ENCODE data around the gene CLTC.

CLTC gene

GRCh38 chr17:59626756-59627155 lies 7.1 kb downstream of the CLTC start:
- Mint-ChIP-seq H3K4me1 (peaks cover 61% of the 10 kb centered on the region), H3K27me3 (no peaks in the 10 kb centered on the region), H3K4me3 (no peak overlapping the region), H3K9me3 (no peaks in the 10 kb centered on the region), H3K27ac (no peak overlapping the region), H3K36me3 (peaks cover 7% of the 10 kb centered on the region)
- no peak for ATAC-seq

DNA sequence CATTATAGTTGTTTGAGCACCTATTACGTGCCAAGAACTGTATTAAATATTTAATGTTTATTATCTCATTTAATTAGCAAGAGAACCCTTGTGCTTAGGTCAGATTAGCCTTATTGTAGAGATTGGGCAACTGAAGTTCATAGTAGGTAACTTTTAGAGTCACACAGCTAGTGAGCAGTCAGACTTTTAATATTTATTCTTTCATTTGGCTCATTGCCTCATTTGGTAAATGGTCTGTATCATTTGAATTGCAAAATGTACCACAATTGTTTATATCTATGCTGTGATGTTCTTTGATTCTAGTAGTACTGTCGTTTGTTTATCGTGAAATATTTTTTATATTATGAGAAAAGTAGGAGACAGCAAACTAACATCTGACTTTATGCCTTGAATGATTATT lies 7.6 kb downstream of the CLTC start:
- Mint-ChIP-seq H3K4me1 (peaks cover 56% of the 10 kb centered on the region), H3K4me3 (no peak overlapping the region), H3K9me3 (no peaks in the 10 kb centered on the region), H3K36me3 (peaks cover 7% of the 10 kb centered on the region), H3K27me3 (no peaks in the 10 kb centered on the region), H3K27ac (peak overlapping the region; percentile 13)
- ATAC-seq: no peak

DNA sequence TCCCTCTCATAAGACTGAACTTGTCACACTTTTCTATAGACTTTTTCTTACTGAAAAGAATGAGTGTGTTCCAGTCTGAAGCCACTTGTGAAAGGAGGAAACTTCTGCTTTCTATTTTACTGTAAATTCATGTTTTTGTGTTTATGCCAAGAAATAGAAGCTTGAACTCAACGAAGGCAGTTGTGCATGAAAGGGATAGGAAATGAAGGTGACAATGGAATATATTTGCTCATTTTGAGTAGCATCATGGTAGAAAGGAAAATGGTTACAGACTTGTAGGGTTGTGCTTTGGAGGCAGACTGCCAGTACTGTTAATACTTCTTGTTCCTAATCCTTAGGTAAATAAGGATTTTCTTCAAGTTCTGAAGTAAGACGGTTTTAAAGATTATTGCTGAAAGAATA lies 8.1 kb downstream of the CLTC start:
- H3K27ac Mint-ChIP-seq: peak overlapping the region; percentile 13
- peaks cover 56% of the 10 kb centered on the region for H3K4me1 Mint-ChIP-seq
- H3K9me3 Mint-ChIP-seq: no peaks in the 10 kb centered on the region
- H3K4me3 Mint-ChIP-seq: peak overlapping the region; percentile 10
- peaks cover 7% of the 10 kb centered on the region for H3K36me3 Mint-ChIP-seq
- peak; percentile 76 for ATAC-seq
- H3K27me3 Mint-ChIP-seq: no peaks in the 10 kb centered on the region

GRCh38 chr17:59629174-59629573 lies 9.5 kb downstream of the CLTC start:
- no peak for ATAC-seq
- Mint-ChIP-seq H3K36me3 (peaks cover 7% of the 10 kb centered on the region), H3K27ac (peak overlapping the region; percentile 13), H3K9me3 (no peaks in the 10 kb centered on the region), H3K27me3 (no peaks in the 10 kb centered on the region), H3K4me1 (peaks cover 57% of the 10 kb centered on the region), H3K4me3 (no peak overlapping the region)

DNA sequence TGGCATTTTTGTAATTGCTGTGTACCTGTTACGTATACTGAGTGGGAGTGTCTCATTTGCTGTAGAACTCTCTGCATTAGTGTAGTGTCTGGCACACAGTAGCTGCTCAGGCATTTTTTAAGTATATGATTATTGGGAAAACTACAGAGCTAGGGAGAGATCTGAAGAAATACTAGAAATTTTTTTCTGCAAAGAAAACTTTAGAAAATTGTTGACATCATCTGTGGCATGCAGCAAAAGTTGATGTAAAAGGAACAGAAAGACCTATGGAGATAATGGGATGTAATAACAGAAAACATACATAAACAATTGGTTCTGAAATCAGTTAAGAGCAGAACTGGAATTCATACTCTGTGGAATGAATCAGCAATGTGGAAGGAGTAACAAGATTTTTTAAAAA lies 11.6 kb downstream of the CLTC start:
- peaks cover 52% of the 10 kb centered on the region for H3K4me1 Mint-ChIP-seq
- H3K27ac Mint-ChIP-seq: no peak overlapping the region
- H3K27me3 Mint-ChIP-seq: no peaks in the 10 kb centered on the region
- no peak for ATAC-seq
- no peaks in the 10 kb centered on the region for H3K9me3 Mint-ChIP-seq
- peaks cover 7% of the 10 kb centered on the region for H3K36me3 Mint-ChIP-seq
- no peak overlapping the region for H3K4me3 Mint-ChIP-seq

DNA sequence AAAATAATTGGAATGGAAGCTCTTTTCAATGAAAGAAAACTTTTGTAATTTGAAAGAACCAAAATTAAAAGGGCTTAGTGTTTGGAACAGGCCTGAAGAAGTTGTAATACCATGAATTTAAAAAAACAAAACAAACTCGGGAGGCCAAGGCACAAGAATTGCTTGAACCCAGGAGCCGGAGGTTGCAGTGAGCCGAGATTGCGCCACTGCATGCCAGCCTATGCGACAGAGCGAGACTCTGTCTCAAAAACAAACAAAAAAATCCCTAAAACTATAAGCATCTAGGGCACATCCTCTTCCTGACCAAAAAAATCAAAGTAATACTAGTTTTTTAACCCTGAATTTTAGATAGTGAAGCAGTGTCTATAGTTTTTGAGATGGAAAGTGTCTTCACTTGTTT lies 12.7 kb downstream of the CLTC start:
- Mint-ChIP-seq H3K27me3 (no peaks in the 10 kb centered on the region), H3K27ac (no peak overlapping the region), H3K4me1 (peaks cover 51% of the 10 kb centered on the region), H3K36me3 (peaks cover 7% of the 10 kb centered on the region), H3K4me3 (no peak overlapping the region), H3K9me3 (no peaks in the 10 kb centered on the region)
- no peak for ATAC-seq

GRCh38 chr17:59633658-59634359 lies 14.1 kb downstream of the CLTC start:
- ATAC-seq: no peak
- peaks cover 47% of the 10 kb centered on the region for H3K4me1 Mint-ChIP-seq
- H3K36me3 Mint-ChIP-seq: peaks cover 7% of the 10 kb centered on the region
- no peaks in the 10 kb centered on the region for H3K27me3 Mint-ChIP-seq
- no peak overlapping the region for H3K27ac Mint-ChIP-seq
- H3K9me3 Mint-ChIP-seq: no peaks in the 10 kb centered on the region
- H3K4me3 Mint-ChIP-seq: no peak overlapping the region

DNA sequence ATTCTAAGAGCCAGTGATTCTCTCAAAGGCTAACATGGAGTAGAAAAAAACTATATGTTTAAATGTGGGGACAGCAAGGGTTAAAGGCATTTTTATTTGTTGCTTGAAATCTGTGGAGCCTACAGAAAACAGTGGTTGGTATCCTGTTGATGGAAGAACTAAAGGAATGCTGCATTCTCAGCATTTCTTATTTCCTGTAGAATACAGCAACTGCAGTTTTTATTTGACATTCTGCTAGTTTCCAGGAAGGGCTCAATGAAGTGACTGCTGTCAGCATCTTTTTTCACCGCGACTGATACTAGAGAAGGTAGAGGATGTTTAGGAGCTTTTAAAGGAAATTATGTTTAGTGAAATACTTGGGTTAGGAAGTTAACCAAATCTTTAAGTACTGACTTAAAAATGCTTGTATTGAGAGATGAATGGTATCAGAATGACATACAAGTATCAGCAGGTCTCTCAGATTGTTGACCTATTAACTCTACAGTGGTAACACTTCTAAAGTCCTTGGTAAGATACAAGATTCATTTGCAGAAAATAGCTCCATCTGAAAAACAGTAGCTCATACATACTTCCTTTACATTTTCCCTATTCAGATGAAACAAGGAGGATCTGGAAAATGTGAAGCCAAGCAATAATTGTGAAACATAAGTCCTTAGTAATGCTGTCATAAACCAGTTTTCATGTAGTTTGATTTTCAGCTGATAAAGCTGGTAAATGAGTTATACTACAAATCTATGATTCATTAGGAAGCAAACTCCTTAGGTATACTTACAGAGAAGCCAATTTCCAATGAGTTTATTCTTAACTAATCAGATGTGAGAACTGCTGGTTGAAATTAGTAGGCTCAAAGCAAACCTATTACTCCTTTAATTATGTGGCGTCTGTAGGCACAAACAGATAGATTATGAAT lies 15.2 kb downstream of the CLTC start:
- Mint-ChIP-seq H3K27ac (peak overlapping the region; percentile 12), H3K36me3 (peaks cover 7% of the 10 kb centered on the region), H3K9me3 (no peaks in the 10 kb centered on the region), H3K4me3 (no peak overlapping the region), H3K27me3 (no peaks in the 10 kb centered on the region), H3K4me1 (peaks cover 51% of the 10 kb centered on the region)
- no peak for ATAC-seq

DNA sequence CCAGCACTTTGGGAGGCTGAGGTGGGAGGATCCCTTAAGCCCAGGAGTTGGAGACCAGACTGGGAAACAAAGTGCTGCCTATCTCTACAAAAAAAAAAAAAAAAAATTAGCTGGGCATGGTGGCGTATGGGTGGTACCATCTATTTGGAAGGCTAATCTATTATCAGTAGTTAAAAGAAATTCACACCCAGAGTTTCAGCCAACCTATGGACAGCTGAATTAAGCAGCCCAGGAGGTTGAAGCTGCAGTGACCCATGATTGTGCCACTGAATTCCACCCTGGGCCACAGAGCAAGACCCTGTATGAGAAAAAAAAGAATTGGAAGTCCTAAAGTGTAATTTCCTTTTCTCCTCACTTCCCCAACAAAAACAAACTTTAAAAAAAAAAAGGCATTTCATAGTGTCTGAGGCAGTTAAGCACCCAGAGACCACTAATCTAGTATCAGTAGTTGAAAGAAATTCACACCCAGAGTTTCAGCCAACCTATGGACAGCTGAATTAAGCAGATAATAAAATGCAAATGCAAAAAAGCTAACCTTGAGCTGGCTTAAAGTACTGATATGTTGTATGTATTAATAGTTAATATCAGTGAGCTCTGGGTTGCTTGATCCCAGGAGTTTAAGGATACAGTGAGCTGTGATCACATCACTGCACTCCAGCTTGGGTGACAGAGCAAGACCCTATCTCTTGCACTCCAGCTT lies 18.1 kb downstream of the CLTC start:
- H3K27me3 Mint-ChIP-seq: no peaks in the 10 kb centered on the region
- no peak overlapping the region for H3K27ac Mint-ChIP-seq
- peaks cover 55% of the 10 kb centered on the region for H3K4me1 Mint-ChIP-seq
- no peak for ATAC-seq
- no peak overlapping the region for H3K4me3 Mint-ChIP-seq
- no peaks in the 10 kb centered on the region for H3K9me3 Mint-ChIP-seq
- peaks cover 2% of the 10 kb centered on the region for H3K36me3 Mint-ChIP-seq

DNA sequence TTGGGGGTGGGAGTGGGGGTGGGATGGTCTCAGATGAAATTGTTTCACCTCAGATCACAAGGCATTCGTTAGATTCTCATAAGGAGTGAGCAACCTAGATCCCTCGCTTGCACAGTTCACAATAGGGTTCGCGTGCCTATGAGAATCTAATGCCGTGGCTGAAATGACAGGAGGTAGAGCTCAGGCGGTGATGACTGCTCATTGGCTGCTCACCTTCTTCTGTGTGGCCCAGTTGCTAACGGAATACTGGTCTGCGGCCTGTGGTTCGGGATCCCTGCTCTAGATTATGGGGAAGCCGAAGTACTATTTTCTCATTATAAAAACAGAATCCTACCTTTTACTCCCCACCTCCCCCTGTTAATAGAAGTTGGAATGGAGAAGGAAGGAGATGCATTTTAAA lies 18.9 kb downstream of the CLTC start:
- no peaks in the 10 kb centered on the region for H3K9me3 Mint-ChIP-seq
- no peak overlapping the region for H3K4me3 Mint-ChIP-seq
- peaks cover 55% of the 10 kb centered on the region for H3K4me1 Mint-ChIP-seq
- no peaks in the 10 kb centered on the region for H3K27me3 Mint-ChIP-seq
- no peak overlapping the region for H3K27ac Mint-ChIP-seq
- H3K36me3 Mint-ChIP-seq: peaks cover 5% of the 10 kb centered on the region
- ATAC-seq: no peak

- Mint-ChIP-seq H3K36me3 (peaks cover 26% of the 10 kb centered on the region), H3K27me3 (no peaks in the 10 kb centered on the region), H3K9me3 (no peaks in the 10 kb centered on the region), H3K27ac (peak overlapping the region; percentile 11), H3K4me3 (peak overlapping the region; percentile 69), H3K4me1 (peaks cover 54% of the 10 kb centered on the region)
- peak; percentile 99 for ATAC-seq
Measured at GRCh38 chr17:59641799-59642484, 22.2 kb downstream of the CLTC start.

GRCh38 chr17:59642565-59642964 lies 22.9 kb downstream of the CLTC start:
- no peak for ATAC-seq
- no peaks in the 10 kb centered on the region for H3K9me3 Mint-ChIP-seq
- peaks cover 53% of the 10 kb centered on the region for H3K4me1 Mint-ChIP-seq
- H3K36me3 Mint-ChIP-seq: peaks cover 32% of the 10 kb centered on the region
- H3K4me3 Mint-ChIP-seq: peak overlapping the region; percentile 69
- H3K27ac Mint-ChIP-seq: peak overlapping the region; percentile 11
- H3K27me3 Mint-ChIP-seq: no peaks in the 10 kb centered on the region

DNA sequence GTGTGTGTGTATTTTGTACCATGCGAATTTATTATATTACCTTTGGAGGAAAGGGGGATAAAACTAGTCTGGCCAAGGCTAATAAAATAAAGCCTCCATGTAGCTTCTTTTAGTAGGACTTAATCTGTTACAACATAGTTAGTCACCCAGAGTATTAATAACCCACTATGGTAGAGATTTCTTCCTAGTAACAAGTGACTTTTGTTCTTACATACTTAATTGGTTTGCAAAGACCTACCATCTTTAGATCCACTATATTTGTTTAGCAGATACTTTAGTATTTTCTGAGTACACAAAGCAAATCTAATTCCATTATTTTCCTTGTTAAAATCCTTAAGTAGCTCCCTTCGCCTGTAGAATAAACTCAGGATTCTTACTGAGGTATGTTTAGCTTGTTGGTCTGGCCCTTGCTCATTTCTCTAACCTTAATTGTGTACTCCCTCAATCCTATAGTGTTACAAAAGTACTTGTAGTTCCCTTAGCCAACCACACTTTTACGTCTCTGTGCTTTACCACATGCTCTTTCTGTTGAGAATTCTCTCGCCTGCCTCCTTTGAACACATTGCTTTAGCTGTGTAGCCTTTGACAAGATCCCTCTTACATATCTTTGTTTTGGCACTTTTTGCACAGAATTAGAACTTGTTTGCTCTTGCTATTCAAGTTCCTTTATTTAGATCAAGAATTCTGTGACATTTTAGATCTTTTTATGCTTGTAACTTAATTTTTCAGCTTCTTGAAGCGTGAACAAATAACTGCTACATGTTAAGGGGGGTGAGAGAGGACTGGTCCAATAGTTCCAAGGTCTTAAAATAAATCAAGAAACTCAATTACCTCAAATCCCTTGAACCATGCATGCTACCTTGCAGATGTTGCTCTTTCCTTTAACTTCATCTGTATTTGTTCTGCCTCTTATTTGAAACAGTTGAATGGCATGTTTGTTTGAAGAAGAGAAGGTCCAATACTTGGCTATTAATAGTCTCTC lies 23.8 kb downstream of the CLTC start:
- ATAC-seq: no peak
- Mint-ChIP-seq H3K4me1 (peaks cover 53% of the 10 kb centered on the region), H3K27me3 (no peaks in the 10 kb centered on the region), H3K9me3 (no peaks in the 10 kb centered on the region), H3K4me3 (no peak overlapping the region), H3K27ac (peak overlapping the region; percentile 11), H3K36me3 (peaks cover 41% of the 10 kb centered on the region)

DNA sequence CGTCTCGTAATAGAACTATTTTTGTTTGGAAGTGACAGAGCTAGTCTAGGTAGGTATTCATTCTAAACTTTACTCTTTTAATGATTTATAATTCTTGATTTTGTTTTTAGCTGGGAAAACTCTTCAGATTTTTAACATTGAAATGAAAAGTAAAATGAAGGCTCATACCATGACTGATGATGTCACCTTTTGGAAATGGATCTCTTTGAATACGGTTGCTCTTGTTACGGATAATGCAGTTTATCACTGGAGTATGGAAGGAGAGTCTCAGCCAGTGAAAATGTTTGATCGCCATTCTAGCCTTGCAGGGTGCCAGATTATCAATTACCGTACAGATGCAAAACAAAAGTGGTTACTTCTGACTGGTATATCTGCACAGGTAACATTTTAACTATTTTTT lies 27.6 kb downstream of the CLTC start:
- Mint-ChIP-seq H3K4me3 (no peak overlapping the region), H3K9me3 (peaks cover 3% of the 10 kb centered on the region), H3K27me3 (no peaks in the 10 kb centered on the region), H3K4me1 (peaks cover 35% of the 10 kb centered on the region), H3K36me3 (peaks cover 63% of the 10 kb centered on the region), H3K27ac (no peak overlapping the region)
- ATAC-seq: no peak

Measured in stimulated activated memory B cell treated with anti-CD40 and anti-IgM and Interleukin-4, amounts not matched to agents 10 μg/mL and 1 μg/mL and 100 μg/mL, for 72 hours (primary cell).